AG10803 (cell line): ENCODE results near the gene GRID2.

ENCODE experiments used
- DNase-seq: peaks from one replicate; pipeline ENCODE4 v3.0.0; 2010; ENCODE audit warnings: low read depth
- H3K4me3 ChIP-seq: 2 replicates; pipeline ENCODE4 v1.5.1; 2011; ENCODE audit warnings: mild to moderate bottlenecking, low read length, control low read depth
- TF ChIP-seq, protein P1 (sequence below): conservative IDR thresholded peaks from 2 replicates; pipeline ENCODE4 v1.5.1; 2011; ENCODE audit warnings: mild to moderate bottlenecking, low read length, control low read depth, inconsistent platforms

The GRID2 gene

GRCh38 chr4:93786149-93786548, 1482.4 kb downstream of the GRID2 start:
- no peak overlapping the region for H3K4me3 ChIP-seq
- TF ChIP-seq, protein P1, sequence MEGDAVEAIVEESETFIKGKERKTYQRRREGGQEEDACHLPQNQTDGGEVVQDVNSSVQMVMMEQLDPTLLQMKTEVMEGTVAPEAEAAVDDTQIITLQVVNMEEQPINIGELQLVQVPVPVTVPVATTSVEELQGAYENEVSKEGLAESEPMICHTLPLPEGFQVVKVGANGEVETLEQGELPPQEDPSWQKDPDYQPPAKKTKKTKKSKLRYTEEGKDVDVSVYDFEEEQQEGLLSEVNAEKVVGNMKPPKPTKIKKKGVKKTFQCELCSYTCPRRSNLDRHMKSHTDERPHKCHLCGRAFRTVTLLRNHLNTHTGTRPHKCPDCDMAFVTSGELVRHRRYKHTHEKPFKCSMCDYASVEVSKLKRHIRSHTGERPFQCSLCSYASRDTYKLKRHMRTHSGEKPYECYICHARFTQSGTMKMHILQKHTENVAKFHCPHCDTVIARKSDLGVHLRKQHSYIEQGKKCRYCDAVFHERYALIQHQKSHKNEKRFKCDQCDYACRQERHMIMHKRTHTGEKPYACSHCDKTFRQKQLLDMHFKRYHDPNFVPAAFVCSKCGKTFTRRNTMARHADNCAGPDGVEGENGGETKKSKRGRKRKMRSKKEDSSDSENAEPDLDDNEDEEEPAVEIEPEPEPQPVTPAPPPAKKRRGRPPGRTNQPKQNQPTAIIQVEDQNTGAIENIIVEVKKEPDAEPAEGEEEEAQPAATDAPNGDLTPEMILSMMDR, result no peak
- DNase-seq, result no peak

GRCh38 chr4:93788712-93789111, 1484.9 kb downstream of the GRID2 start:
- H3K4me3 ChIP-seq, result no peak overlapping the region
- TF ChIP-seq, protein P1, result peak; percentile 41
- DNase-seq, result peak; percentile 4

- no peak overlapping the region for H3K4me3 ChIP-seq
- peak; percentile 40 for DNase-seq
- TF ChIP-seq, protein P1, result peak; percentile 88
Measured at GRCh38 chr4:93791570-93792195, 1487.9 kb downstream of the GRID2 start.

DNA sequence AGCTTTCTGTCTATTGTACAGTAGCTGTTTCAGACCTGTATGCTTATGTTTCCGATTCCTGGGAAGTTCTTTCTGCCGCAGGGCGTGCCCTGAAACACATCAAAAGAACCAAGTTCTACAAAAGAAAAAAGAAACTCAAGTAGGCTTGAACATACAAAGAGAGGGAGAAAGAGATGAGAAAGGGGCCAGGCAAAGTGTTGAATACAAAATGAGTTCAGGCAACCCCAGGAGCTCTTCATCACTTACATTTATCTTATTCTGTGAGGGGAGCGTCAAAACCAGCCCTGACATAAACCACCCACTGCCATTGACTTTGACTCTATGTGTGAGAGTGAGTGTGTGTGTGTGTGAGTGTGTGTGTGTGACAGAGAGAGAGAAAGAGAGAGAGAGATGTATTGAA, 1498.3 kb downstream of the GRID2 start:
- H3K4me3 ChIP-seq, result no peak overlapping the region
- DNase-seq, result no peak
- TF ChIP-seq, protein P1, result no peak

- TF ChIP-seq, protein P1, result no peak
Measured at GRCh38 chr4:93809773-93810172, 1506.0 kb downstream of the GRID2 start.

GRCh38 chr4:93810340-93810992, 1506.7 kb downstream of the GRID2 start:
- H3K4me3 ChIP-seq, result no peak overlapping the region
- no peak for DNase-seq
- TF ChIP-seq, protein P1, result no peak

More at GRCh38 chr4:93809773-93810172, 1506.0 kb downstream of the GRID2 start:
- no peak overlapping the region for H3K4me3 ChIP-seq
- no peak for DNase-seq

DNA sequence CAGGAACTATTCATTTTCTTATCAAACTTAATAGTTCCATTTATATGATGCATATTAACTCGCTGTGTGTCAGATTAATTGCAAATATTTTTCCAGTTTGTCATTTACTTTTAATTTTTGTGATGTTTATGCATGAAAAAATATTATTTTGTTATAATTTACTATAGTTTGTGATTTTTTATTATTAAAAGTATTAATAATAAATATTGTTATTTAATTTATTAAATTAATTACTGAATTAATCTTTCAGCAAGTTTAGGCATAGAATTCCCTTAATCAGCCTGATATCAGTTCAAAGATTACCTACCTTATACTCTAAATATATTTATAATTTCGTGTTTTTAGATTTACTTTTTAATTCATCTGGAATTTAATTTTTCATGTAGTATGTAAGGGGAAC, 1509.3 kb downstream of the GRID2 start:
- TF ChIP-seq, protein P1, result no peak
- DNase-seq, result no peak
- no peak overlapping the region for H3K4me3 ChIP-seq
